Stimulated activated naive CD8-positive, alpha-beta T cell treated with anti-CD3 and anti-CD28 coated beads, Interleukin-15, Interleukin-2, amounts not matched to agents 100 ng/mL and 50 ng/mL, for 24 hours (primary cell): ENCODE measurements around the gene PRSS37.
"Not testable (repeated sequence)": the region's sequence is repeated elsewhere in the genome, so short reads cannot be mapped to it uniquely, and the experiment has no call there.

Experiments used
- H3K27ac Mint-ChIP-seq: one replicate; pipeline ENCODE4 v1.8.0; 2021; ENCODE audit warnings: mild to moderate bottlenecking, mixed read lengths
- H3K27me3 Mint-ChIP-seq: one replicate; pipeline ENCODE4 v1.8.0; 2021; ENCODE audit warnings: mixed read lengths
- H3K36me3 Mint-ChIP-seq: one replicate; pipeline ENCODE4 v1.8.0; 2021; ENCODE audit warnings: low read depth, mixed read lengths
- H3K4me1 Mint-ChIP-seq: one replicate; pipeline ENCODE4 v1.8.0; 2021; ENCODE audit warnings: low read depth, mixed read lengths
- H3K4me3 Mint-ChIP-seq: one replicate; pipeline ENCODE4 v1.8.0; 2021; ENCODE audit warnings: mild to moderate bottlenecking, mixed read lengths
- H3K9me3 Mint-ChIP-seq: one replicate; pipeline ENCODE4 v1.8.0; 2021; ENCODE audit warnings: mixed read lengths

Gene PRSS37

GRCh38 chr7:141839256-141839655, 2.0 kb downstream of the PRSS37 start:
- no peak overlapping the region for H3K27ac Mint-ChIP-seq
- H3K4me3 Mint-ChIP-seq, result no peak overlapping the region
- no peaks in the 10 kb centered on the region for H3K9me3 Mint-ChIP-seq
- no peaks in the 10 kb centered on the region for H3K4me1 Mint-ChIP-seq
- no peaks in the 10 kb centered on the region for H3K36me3 Mint-ChIP-seq
- no peaks in the 10 kb centered on the region for H3K27me3 Mint-ChIP-seq

- H3K27me3 Mint-ChIP-seq, result no peaks in the 10 kb centered on the region
- no peaks in the 10 kb centered on the region for H3K36me3 Mint-ChIP-seq
- H3K27ac Mint-ChIP-seq, result no peak overlapping the region
- no peaks in the 10 kb centered on the region for H3K4me1 Mint-ChIP-seq
- H3K9me3 Mint-ChIP-seq, result no peaks in the 10 kb centered on the region
- H3K4me3 Mint-ChIP-seq, result no peak overlapping the region
Observed at GRCh38 chr7:141838581-141838980, 2.7 kb downstream of the PRSS37 start.

GRCh38 chr7:141837683-141838082, 3.6 kb downstream of the PRSS37 start:
- H3K27me3 Mint-ChIP-seq, result no peaks in the 10 kb centered on the region
- H3K27ac Mint-ChIP-seq, result no peak overlapping the region
- H3K4me3 Mint-ChIP-seq, result no peak overlapping the region
- H3K36me3 Mint-ChIP-seq, result no peaks in the 10 kb centered on the region
- no peaks in the 10 kb centered on the region for H3K4me1 Mint-ChIP-seq
- H3K9me3 Mint-ChIP-seq, result no peaks in the 10 kb centered on the region

DNA sequence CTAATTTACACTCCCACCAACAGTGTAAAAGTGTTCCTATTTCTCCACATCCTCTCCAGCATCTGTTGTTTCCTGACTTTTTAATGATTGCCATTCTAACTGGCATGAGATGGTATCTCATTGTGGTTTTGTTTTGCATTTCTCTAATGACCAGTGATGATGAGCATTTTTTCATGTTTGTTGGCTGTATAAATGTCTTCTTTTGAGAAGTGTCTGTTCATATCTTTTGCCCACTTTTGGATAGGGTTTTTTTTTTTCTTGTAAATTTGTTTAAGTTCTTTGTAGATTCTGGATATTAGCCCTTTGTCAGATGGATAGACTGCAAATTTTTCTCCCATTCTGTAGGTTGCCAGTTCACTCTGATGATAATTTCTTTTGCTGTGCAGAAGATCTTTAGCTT, 18.9 kb downstream of the PRSS37 start:
- peaks cover 43% of the 10 kb centered on the region for H3K9me3 Mint-ChIP-seq
- H3K27ac Mint-ChIP-seq, H3K27me3 Mint-ChIP-seq, H3K4me3 Mint-ChIP-seq, H3K4me1 Mint-ChIP-seq: not testable (repeated sequence)
- H3K36me3 Mint-ChIP-seq, result peaks cover 40% of the 10 kb centered on the region

DNA sequence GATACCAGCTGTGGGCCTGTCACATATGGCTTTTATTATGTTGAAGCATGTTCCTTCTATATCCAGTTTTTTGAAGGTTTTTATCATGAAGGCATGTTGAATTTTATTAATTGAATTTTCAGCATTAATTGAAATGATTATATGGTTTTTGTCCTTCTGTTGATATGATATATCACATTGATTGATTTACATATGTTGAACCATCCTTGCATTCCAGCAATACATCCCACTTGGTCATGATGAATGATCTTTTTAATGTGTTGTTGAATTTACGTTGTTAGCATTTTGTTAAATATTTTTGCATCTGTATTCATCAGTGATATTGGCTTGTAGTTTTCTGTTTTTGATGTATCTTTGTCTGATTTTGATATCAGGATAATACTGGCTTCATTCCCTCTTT, 21.2 kb downstream of the PRSS37 start:
- Mint-ChIP-seq H3K36me3 (peaks cover 38% of the 10 kb centered on the region), H3K4me3 (no peak overlapping the region), H3K27ac (no peak overlapping the region), H3K4me1 (no peaks in the 10 kb centered on the region), H3K27me3 (no peaks in the 10 kb centered on the region), H3K9me3 (peaks cover 42% of the 10 kb centered on the region)

- H3K9me3 Mint-ChIP-seq, result no peaks in the 10 kb centered on the region
- H3K27ac Mint-ChIP-seq, result no peak overlapping the region
- H3K4me1 Mint-ChIP-seq, result no peaks in the 10 kb centered on the region
- peaks cover 29% of the 10 kb centered on the region for H3K36me3 Mint-ChIP-seq
- no peaks in the 10 kb centered on the region for H3K27me3 Mint-ChIP-seq
- no peak overlapping the region for H3K4me3 Mint-ChIP-seq
Observed at GRCh38 chr7:141792526-141792925, 48.8 kb downstream of the PRSS37 start.

- H3K4me3 Mint-ChIP-seq, result no peak within 1 kb of the TSS
- no peaks in the 10 kb centered on the region for H3K27me3 Mint-ChIP-seq
- H3K27ac Mint-ChIP-seq, result no peak within 1 kb of the TSS
- H3K36me3 Mint-ChIP-seq, result peaks cover 22% of the 10 kb centered on the region
- H3K9me3 Mint-ChIP-seq, result no peaks in the 10 kb centered on the region
- no peaks in the 10 kb centered on the region for H3K4me1 Mint-ChIP-seq
Observed at GRCh38 chr7:141789917-141790316, 51.4 kb downstream of the PRSS37 start, which contains the start of gene TAS2R5. TAS2R5 (plus strand) TSS chr7:141790217; CDS start chr7:141790362, 145 bp downstream.

- no peak overlapping the region for H3K4me3 Mint-ChIP-seq
- H3K4me1 Mint-ChIP-seq, result no peaks in the 10 kb centered on the region
- H3K27ac Mint-ChIP-seq, result no peak overlapping the region
- no peaks in the 10 kb centered on the region for H3K9me3 Mint-ChIP-seq
- H3K27me3 Mint-ChIP-seq, result no peaks in the 10 kb centered on the region
- H3K36me3 Mint-ChIP-seq, result peaks cover 16% of the 10 kb centered on the region
Observed at GRCh38 chr7:141788296-141788695, 53.0 kb downstream of the PRSS37 start.
